OCI-LY3 (cell line): ENCODE results near the gene LSMEM2.

Experiments used
- H2AFZ ChIP-seq: fragments of 200-600, 300-600 bp; shearing (Covaris generic); 2 replicates; pipeline ENCODE4 v1.6.0; 2014; ENCODE audit warnings: antibody characterized with exemption, low read depth, low read length
- H3K27ac ChIP-seq: fragments of 200-600, 300-600 bp; sonication (generic); 2 replicates; pipeline ENCODE4 v1.5.1; 2014; ENCODE audit warnings: mild to moderate bottlenecking, low read length, moderate library complexity, mixed read lengths
- H3K27me3 ChIP-seq: fragments of 200-600, 300-600 bp; sonication (generic); 2 replicates; pipeline ENCODE4 v1.6.1; 2014; ENCODE audit warnings: low read depth, low read length, mixed read lengths
- H3K36me3 ChIP-seq: fragments of 200-600, 300-600 bp; sonication (generic); replicated peaks from 2 replicates; pipeline ENCODE3; 2014; ENCODE audit warnings: low read depth, low read length, mixed read lengths
- H3K4me1 ChIP-seq: fragments of 300-600, 200-600 bp; sonication (generic); 2 replicates; pipeline ENCODE4 v1.6.1; 2014; ENCODE audit warnings: low read length, mixed read lengths
- H3K4me2 ChIP-seq: fragments of 200-600, 300-600 bp; sonication (generic); 2 replicates; pipeline ENCODE4 v1.6.1; 2014; ENCODE audit warnings: low read length, mixed read lengths
- H3K4me3 ChIP-seq: fragments of 300-600, 200-600 bp; sonication (generic); 2 replicates; pipeline ENCODE4 v1.5.1; 2014; ENCODE audit warnings: antibody characterized with exemption, mild to moderate bottlenecking, low read length, moderate library complexity
- H3K79me2 ChIP-seq: fragments of 300-600, 200-600 bp; shearing (Covaris generic); 2 replicates; pipeline ENCODE4 v1.6.1; 2014; ENCODE audit warnings: mild to moderate bottlenecking, low read length, mixed read lengths
- H3K9ac ChIP-seq: fragments of 300-600, 200-600 bp; shearing (Covaris generic); 2 replicates; pipeline ENCODE4 v1.6.0; 2014; ENCODE audit warnings: mild to moderate bottlenecking, low read length, moderate library complexity
- H3K9me3 ChIP-seq: fragments of 200-600, 300-600 bp; shearing (Covaris generic); 2 replicates; pipeline ENCODE4 v1.6.1; 2014; ENCODE audit warnings: low read length, mixed read lengths; ENCODE audit not compliant: insufficient read depth
- H4K20me1 ChIP-seq: fragments of 200-600, 300-600 bp; sonication (generic); 2 replicates; pipeline ENCODE4 v1.6.1; 2016; ENCODE audit warnings: low read length, mixed read lengths; ENCODE audit not compliant: insufficient read depth
- CTCF ChIP-seq: fragments of 200-600, 300-600 bp; sonication (generic); IDR thresholded peaks from 2 replicates; pipeline ENCODE4 v1.5.1; 2014; ENCODE audit warnings: antibody characterized with exemption, low read length, low read depth
- EZH2phosphoT487 ChIP-seq: fragments of 200-600 bp; shearing (Covaris generic); IDR thresholded peaks from 2 replicates; pipeline ENCODE4 v1.6.1; 2018; ENCODE audit warnings: antibody characterized with exemption, mixed run types, low read depth

LSMEM2 gene

DNA sequence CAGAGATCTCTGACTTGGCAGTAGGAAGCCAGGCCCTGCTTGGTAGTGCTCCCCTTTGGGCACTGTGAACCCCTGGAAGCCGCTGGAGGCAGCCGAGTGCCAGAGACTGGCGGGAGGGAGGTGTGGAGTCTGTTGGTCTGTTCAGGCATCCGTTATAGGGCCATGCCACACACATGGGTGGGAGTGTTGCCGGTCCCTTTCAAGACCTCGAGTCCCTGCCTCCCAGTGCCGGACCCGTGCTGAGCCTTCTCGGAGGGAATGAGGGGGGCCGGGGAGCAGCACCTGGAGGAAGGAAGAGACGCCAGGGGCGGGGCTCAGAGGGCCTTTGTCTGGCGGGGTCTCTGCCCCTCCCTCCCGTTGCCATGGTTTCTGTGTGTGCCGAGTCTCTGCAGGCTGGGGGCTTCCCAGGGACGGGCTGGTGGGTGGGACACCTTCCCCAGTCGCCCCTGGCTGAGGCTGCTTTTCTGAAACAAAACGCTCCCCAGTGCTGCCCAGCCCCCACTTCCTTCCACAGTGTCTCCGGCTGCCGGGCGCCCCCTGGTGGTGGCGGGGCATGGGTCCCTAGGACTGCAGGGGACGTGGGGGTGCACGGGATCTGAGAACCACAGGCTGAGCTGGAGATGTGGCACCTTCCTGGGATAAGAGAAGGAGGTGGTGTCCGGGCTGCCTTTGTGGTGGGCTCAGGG lies 32.9 kb upstream of the LSMEM2 start:
- Histone ChIP-seq H3K36me3 (peaks cover 22% of the 10 kb centered on the region), H3K9ac (peak overlapping the region; percentile 69), H3K27ac (peak overlapping the region; percentile 63), H3K27me3 (no peaks in the 10 kb centered on the region), H3K79me2 (peaks cover 92% of the 10 kb centered on the region), H3K4me2 (peak overlapping the region; percentile 89), H3K9me3 (no peaks in the 10 kb centered on the region), H2AFZ (no peak overlapping the region), H3K4me3 (peak overlapping the region; percentile 77), H4K20me1 (peaks cover 65% of the 10 kb centered on the region), H3K4me1 (peaks cover 47% of the 10 kb centered on the region)
- TF ChIP-seq CTCF (peak; percentile 99), EZH2phosphoT487 (no peak)

DNA sequence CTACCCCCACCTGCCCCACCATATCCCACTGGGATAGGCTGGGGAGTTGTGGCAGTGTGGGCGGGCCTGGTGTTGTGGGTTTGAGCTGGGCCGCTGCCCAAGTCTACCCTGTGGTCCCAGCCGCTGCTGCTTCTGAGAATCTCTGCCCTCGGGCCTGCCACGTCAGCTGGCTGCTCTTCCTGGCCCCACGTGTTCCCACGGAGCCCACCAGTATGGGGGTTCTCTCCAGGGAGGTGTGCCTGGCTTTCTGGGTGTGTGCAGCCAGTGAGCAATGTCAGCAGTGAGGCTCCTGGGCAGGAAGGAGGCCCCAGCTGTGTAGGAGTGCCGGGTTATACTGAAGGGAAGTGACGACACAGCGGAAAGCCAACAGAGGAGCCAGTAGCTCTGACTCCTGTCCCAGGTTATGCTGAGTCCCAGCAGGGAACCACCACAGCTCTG lies 32.4 kb upstream of the LSMEM2 start:
- H3K9ac ChIP-seq: peak overlapping the region; percentile 69; the same call in 1 of the 2 replicates
- H3K79me2 ChIP-seq: peaks cover 92% of the 10 kb centered on the region
- peaks cover 65% of the 10 kb centered on the region for H4K20me1 ChIP-seq
- H3K27me3 ChIP-seq: no peaks in the 10 kb centered on the region
- H3K36me3 ChIP-seq: peaks cover 26% of the 10 kb centered on the region
- H3K4me1 ChIP-seq: peaks cover 41% of the 10 kb centered on the region
- H3K4me3 ChIP-seq: peak overlapping the region; percentile 77
- H3K27ac ChIP-seq: peak overlapping the region; percentile 63
- H3K9me3 ChIP-seq: no peaks in the 10 kb centered on the region
- H2AFZ ChIP-seq: no peak overlapping the region
- 0 out of 2 replicates have a peak, but pooled peaks have one; percentile 14 for TF ChIP-seq CTCF
- no peak for TF ChIP-seq EZH2phosphoT487
- peak overlapping the region; percentile 89 for H3K4me2 ChIP-seq

GRCh38 chr3:50248387-50248786 lies 30.5 kb upstream of the LSMEM2 start:
- no peak for TF ChIP-seq CTCF
- no peak for TF ChIP-seq EZH2phosphoT487
- Histone ChIP-seq H3K36me3 (peaks cover 41% of the 10 kb centered on the region), H3K79me2 (peaks cover 74% of the 10 kb centered on the region), H3K4me2 (no peak overlapping the region), H2AFZ (no peak overlapping the region), H3K27me3 (no peaks in the 10 kb centered on the region), H3K4me1 (peaks cover 23% of the 10 kb centered on the region), H3K4me3 (no peak overlapping the region), H4K20me1 (peaks cover 69% of the 10 kb centered on the region), H3K9ac (no peak overlapping the region), H3K9me3 (no peaks in the 10 kb centered on the region), H3K27ac (no peak overlapping the region)

- Histone ChIP-seq H3K4me1 (peaks cover 19% of the 10 kb centered on the region), H3K9ac (no peak overlapping the region), H3K36me3 (peaks cover 42% of the 10 kb centered on the region), H3K4me2 (no peak overlapping the region), H3K27ac (no peak overlapping the region), H3K9me3 (no peaks in the 10 kb centered on the region), H3K4me3 (no peak overlapping the region), H3K27me3 (no peaks in the 10 kb centered on the region), H3K79me2 (peaks cover 66% of the 10 kb centered on the region), H2AFZ (no peak overlapping the region), H4K20me1 (peaks cover 68% of the 10 kb centered on the region)
- TF ChIP-seq EZH2phosphoT487 (no peak), CTCF (no peak)
These were observed 29.4 kb upstream of the LSMEM2 start for GRCh38 chr3:50249457-50249856.
